GM19324 (cell line): ENCODE data around the gene SDC4.

Experiments
- ATAC-seq: cut with Tn5 transposase; IDR thresholded peaks from one replicate; pipeline ENCODE4 v1.9.1; 2021; ENCODE audit warnings: mild to moderate bottlenecking, moderate library complexity; ENCODE audit not compliant: unreplicated experiment, low FRiP score

The SDC4 gene

GRCh38 chr20:45301824-45302271, 46.4 kb downstream of the SDC4 start:
- ATAC-seq = no peak

DNA sequence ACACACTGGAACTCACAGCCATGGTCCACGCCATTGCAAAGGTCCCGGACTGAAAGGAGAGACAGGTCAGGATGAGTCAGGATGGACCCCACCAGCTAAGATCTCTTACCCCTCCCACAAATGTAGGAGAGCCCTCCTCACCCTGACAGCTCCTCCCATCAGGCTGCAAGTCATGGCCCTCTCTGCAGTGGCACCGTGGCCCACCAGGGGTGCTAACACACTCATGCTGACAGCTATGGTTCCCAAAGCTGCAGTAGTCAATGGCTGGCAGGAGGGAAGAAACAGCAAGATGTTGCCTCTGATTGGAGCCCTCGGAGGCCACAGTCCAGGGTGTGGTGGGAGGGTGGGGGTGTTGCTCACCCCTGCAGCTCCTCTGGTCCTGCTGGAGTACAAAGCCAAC, 47.3 kb downstream of the SDC4 start:
- no peak for ATAC-seq

GRCh38 chr20:45299786-45300185, 48.4 kb downstream of the SDC4 start:
- ATAC-seq = no peak

- no peak for ATAC-seq
Measured at GRCh38 chr20:45297786-45298497, 50.3 kb downstream of the SDC4 start.

GRCh38 chr20:45294659-45295058, 53.6 kb downstream of the SDC4 start:
- no peak for ATAC-seq

- ATAC-seq = no peak
Measured at GRCh38 chr20:45294003-45294368, 54.2 kb downstream of the SDC4 start.

GRCh38 chr20:45293041-45294002, 54.9 kb downstream of the SDC4 start:
- ATAC-seq = no peak

DNA sequence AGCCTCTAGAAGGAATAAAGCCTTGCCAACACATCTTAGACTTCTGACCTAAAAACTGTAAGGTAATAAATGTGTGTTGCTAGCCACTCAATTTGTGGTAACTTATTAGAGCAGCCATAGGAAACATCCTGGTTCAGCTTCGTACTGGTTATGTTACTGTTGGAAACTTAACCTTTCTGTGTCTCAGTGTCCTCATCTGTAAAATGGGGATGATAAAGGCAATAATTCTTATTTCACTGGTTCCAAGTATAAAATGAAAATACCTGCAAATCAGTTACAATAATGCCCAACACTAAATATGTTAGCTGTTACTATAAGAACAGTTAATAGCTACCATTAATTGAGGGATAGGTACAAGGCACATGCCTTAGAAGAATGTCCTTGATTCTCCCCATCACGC, 55.9 kb downstream of the SDC4 start:
- ATAC-seq = no peak

- no peak for ATAC-seq
Measured at GRCh38 chr20:45291526-45291925, 56.7 kb downstream of the SDC4 start.

- no peak for ATAC-seq
Measured at GRCh38 chr20:45290677-45291355, 57.4 kb downstream of the SDC4 start.

DNA sequence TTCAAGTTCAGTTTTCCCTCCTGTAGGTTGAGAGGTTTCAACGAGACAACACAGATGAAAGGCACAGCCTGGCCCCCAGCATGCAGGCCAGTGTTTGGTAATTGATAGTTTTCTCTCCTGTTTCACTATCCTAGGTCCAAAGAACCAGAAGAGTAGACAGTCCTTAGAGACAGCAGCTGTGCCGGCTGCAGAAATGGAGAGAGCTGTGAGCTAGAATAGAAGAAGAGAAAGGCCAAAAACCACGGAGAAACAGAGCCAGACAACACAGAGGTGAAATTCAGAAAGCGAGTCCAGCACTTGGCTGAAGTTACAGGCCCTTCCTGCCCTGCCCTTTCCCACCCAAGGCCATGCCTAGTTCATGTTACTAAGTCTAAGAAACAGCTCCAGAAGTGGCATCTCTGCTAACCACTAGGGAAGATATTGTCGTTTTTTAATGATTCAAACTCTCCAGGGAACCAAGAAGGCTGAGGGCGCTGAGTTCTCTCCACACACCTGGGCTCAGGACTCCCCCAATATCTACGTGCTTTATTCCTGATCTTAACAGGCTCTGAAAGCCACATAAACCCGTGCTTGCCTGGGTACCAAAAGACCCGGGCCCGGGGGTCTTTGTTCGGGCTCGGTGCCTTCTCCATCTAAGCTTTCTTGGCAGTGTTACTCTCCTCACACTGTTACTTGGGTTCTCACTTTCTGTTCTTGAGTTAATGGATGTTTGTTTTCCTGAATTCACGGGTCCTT, 58.1 kb downstream of the SDC4 start:
- ATAC-seq = no peak

DNA sequence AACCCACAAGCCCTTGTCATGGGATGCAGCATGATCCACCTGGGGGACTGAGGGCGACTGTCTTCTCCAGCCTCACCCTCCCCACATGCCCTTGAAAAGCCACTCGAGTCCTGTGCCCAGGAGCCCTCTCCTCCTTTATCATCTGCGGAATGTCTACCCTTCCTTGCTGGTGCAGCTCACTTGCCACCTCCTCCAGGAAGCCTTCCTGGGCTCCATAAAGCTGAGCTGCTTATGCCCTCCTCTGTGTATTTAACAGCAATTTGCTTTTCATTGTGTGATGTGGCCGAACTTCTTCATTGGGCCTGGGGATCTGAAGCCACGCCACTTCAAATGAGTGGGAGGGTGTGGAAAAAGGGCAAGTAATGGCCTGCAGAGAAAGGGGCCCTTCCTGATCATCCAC, 59.4 kb downstream of the SDC4 start:
- ATAC-seq = no peak

- ATAC-seq = no peak
Measured at GRCh38 chr20:45288376-45288775, 59.8 kb downstream of the SDC4 start.

DNA sequence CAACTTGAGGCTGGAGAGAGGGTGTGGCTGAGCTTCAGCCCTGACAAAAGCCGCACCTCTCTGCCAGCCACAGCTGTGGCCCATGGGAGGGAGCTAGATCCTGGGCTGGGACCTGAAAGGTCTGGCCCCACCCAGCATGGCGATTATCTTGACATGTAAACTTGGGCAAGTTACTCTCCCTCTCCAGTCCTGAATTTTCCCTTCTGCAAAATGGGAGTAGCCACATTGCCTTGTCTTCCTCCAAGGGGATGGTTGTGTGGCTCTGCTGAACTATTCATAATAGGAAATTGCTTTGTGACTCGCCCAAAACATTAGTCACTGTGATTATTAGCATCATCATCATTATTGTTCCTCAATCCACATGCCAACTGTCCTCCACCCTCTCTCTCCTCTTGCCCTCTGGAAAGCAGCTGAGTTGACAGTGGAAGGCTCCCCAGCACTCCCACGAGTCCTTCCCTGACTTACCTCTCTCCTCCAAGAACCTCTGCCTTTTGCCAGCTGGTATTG, 64.6 kb downstream of the SDC4 start:
- ATAC-seq = no peak

DNA sequence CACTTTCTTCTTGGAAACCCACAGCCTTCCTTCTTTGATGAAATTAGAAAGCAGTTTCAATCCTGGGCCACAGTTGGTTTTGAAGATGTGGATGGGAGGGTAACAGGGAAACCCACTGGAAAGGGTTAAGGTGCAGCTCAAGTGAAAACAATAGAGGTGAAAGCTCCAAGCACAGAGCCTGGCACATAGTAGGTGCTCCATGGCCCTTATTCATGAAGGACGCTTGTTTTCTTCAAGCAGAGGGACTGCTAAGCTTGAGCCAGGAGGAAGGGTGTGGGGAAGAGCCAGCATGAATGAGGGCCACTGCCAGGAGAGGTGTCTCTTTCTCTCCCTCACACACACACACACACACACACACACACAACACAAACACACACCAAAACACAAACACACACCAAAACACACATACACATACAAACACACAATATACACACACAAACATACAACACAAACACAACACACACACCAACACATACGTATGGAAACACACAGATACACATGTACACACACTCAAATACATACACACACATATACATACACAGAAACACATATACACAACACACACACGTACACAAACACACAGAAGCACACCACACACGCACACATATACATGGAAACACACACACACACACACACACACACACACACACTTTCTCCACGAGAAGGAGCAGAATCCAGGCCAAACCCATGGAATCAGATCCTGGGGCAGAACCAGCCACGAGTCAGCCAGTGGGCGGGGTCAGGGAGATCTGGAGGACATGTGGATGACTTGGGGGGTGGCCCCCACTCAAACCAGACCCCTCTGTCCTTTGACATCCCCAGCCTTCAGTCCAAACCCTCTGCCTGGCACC, 65.3 kb downstream of the SDC4 start:
- ATAC-seq = no peak

DNA sequence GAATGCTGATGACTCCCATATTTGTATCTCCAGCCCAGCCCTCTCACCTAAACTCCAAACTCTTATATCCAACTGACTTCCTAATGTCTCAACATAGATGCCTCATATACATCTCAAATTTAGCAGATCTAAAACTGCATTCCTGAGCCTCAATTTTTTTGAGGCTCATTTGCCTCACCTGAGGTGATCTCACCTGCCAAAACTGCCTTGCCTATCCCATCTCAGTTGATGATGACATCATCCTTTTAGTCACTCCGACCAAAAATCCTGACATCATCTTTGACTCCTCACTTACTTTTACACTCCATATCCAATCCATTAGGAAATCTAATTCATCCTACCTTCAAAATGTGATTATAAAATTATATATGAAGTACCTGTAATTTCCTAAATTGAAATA, 68.2 kb downstream of the SDC4 start:
- ATAC-seq = no peak

GRCh38 chr20:45275338-45275737, 72.9 kb downstream of the SDC4 start:
- ATAC-seq = no peak
